ENCODE results near the gene ABCC4.

GRCh38 chr13:95262837-95263384, 38.3 kb downstream of the ABCC4 start:
- no peak for TF ChIP-seq CTCF (IDR thresholded peaks at IDR 0.05 in 8 of 11, conservative IDR thresholded peaks at IDR 0.05 in 3 of 11)
- no peak for TF ChIP-seq POLR2A (IDR thresholded peaks at IDR 0.05)
- no peak for TF ChIP-seq POLR2AphosphoS5 (IDR thresholded peaks at IDR 0.05)

Data from spleen (tissue), 7 donors.